Endothelial cell of umbilical vein (primary cell): ENCODE results near the gene AFDN. TPM values are rescaled to one million over a fixed set of nuclear protein-coding genes. Genes with fewer than 3 reads are reported as not detected.

Experiments
- BruUV-seq: library from RNA; stranded (reverse); fragments of 400-500 nt; replicated peaks from 2 replicates; lab custom pipeline; 2021; lab: Mats Ljungman, UMichigan
- CTCF ChIA-PET: fragments of 300-600, 350-600 bp; sonication (Branson Sonifier 250); formaldehyde crosslinking; loops from one replicate; lab custom pipeline; 2021; ENCODE audit warnings: antibody characterized with exemption, inconsistent platforms; lab: Charles Lee
- POLR2A ChIA-PET: fragments of 300-600, 350-600 bp; sonication (Branson Sonifier 250); formaldehyde crosslinking; loops from one replicate; lab custom pipeline; 2021; ENCODE audit warnings: antibody characterized with exemption, inconsistent platforms; lab: Charles Lee
- DNase-seq: peaks from one replicate; pipeline ENCODE4 v3.0.0-alpha.2; 2011; ENCODE audit warnings: low read depth, low spot score
- FAIRE-seq: peaks from 2 replicates; lab custom pipeline; 2011; peaks lifted over from hg19 to GRCh38; lab: Jason Lieb, UNC
- H2AFZ ChIP-seq: 2 replicates; pipeline ENCODE4 v1.6.0; 2012; ENCODE audit warnings: low read depth, low read length, control low read depth, inconsistent platforms
- H3K27ac ChIP-seq: 2 replicates; pipeline ENCODE4 v1.5.1; 2011; ENCODE audit warnings: low read depth, mild to moderate bottlenecking, control low read depth, low read length, moderate library complexity; ENCODE audit not compliant: insufficient read depth
- H3K27me3 ChIP-seq, 2 experiments: 2 replicates each; pipeline versions ENCODE4 v1.6.0 to v1.6.1; 2011; ENCODE audit warnings: low read length in 2 of 2, mixed read lengths in 1 of 2; ENCODE audit not compliant: control insufficient read depth in 2 of 2, insufficient read depth in 2 of 2
- H3K36me3 ChIP-seq, 2 experiments: 2 replicates in 1 of 2; 3 replicates in 1 of 2; pipeline ENCODE4 v1.5.1; 2011; ENCODE audit warnings: low read length in 2 of 2, mild to moderate bottlenecking in 1 of 2, moderate library complexity in 1 of 2; ENCODE audit not compliant: control insufficient read depth in 2 of 2, insufficient read depth in 2 of 2; ENCODE audit errors: extremely low read depth in 1 of 2
- H3K4me1 ChIP-seq: 3 replicates; pipeline ENCODE4 v1.5.1; 2011; ENCODE audit warnings: mild to moderate bottlenecking, low read length; ENCODE audit not compliant: control insufficient read depth, insufficient read depth; ENCODE audit errors: extremely low read depth
- H3K4me2 ChIP-seq: 2 replicates; pipeline ENCODE4 v1.6.1; 2011; ENCODE audit warnings: low read length, control low read depth, mixed read lengths; ENCODE audit not compliant: insufficient read depth
- H3K4me3 ChIP-seq, 3 experiments: fragments of 200-600 bp in 1 of 3; sonication (generic), shearing (Covaris generic) in 1 of 3; replicated peaks in 1 of 3; 2 replicates each; pipeline ENCODE4 v1.5.1; 2011 to 2016; ENCODE audit warnings: control low read depth in 3 of 3, low read length in 3 of 3, mild to moderate bottlenecking in 2 of 3, inconsistent platforms in 1 of 3, low read depth in 1 of 3, moderate library complexity in 1 of 3; ENCODE audit not compliant: insufficient read depth in 1 of 3
- H3K79me2 ChIP-seq: 2 replicates; pipeline ENCODE4 v1.6.0; 2012; ENCODE audit warnings: low read length, inconsistent platforms; ENCODE audit not compliant: control insufficient read depth, insufficient read depth
- H3K9ac ChIP-seq: replicated peaks from 2 replicates; pipeline ENCODE3; 2011; ENCODE audit warnings: low read length, control low read depth; ENCODE audit not compliant: insufficient read depth; ENCODE audit errors: extremely low read depth
- H3K9me1 ChIP-seq: replicated peaks from 3 replicates; pipeline ENCODE4 v1.6.0; 2011; ENCODE audit warnings: mild to moderate bottlenecking, low read length; ENCODE audit not compliant: control insufficient read depth, insufficient read depth; ENCODE audit errors: extremely low read depth
- H3K9me3 ChIP-seq: replicated peaks from 2 replicates; pipeline ENCODE4 v1.5.1; 2012; ENCODE audit warnings: low read length, inconsistent platforms; ENCODE audit not compliant: control insufficient read depth, insufficient read depth
- H4K20me1 ChIP-seq: replicated peaks from 2 replicates; pipeline ENCODE3; 2011; ENCODE audit warnings: mild to moderate bottlenecking, low read length; ENCODE audit not compliant: control insufficient read depth, insufficient read depth; ENCODE audit errors: extremely low read depth
- EZH2 ChIP-seq: IDR thresholded peaks from 2 replicates; pipeline ENCODE4 v1.6.1; 2012; ENCODE audit warnings: borderline replicate concordance, low read depth, mild to moderate bottlenecking, moderate library complexity, low read length, inconsistent platforms; ENCODE audit not compliant: severe bottlenecking
- FOS ChIP-seq: IDR thresholded peaks from 2 replicates; pipeline ENCODE4 v1.6.1; 2011; ENCODE audit warnings: mild to moderate bottlenecking, low read length, moderate library complexity, borderline replicate concordance; ENCODE audit not compliant: insufficient read depth
- GATA2 ChIP-seq: IDR thresholded peaks from 2 replicates; pipeline ENCODE4 v1.7.0; 2011; ENCODE audit warnings: low read depth, mild to moderate bottlenecking, moderate library complexity, mixed read lengths, low read length; ENCODE audit not compliant: insufficient read length, insufficient read depth
- JUN ChIP-seq: IDR thresholded peaks from 2 replicates; pipeline ENCODE4 v1.6.1; 2011; ENCODE audit warnings: borderline replicate concordance, low read depth; ENCODE audit not compliant: insufficient read length, insufficient read depth
- MYC ChIP-seq: IDR thresholded peaks from one replicate; pipeline ENCODE4 v1.6.1; 2011; ENCODE audit warnings: mild to moderate bottlenecking, low read depth, low read length
- POLR2A ChIP-seq: IDR thresholded peaks from 2 replicates; pipeline ENCODE4 v1.6.1; 2012; ENCODE audit warnings: low read depth, mild to moderate bottlenecking, control low read depth, low read length
- POLR2AphosphoS5 ChIP-seq: IDR thresholded peaks from 2 replicates; pipeline ENCODE4 v1.6.1; 2012; ENCODE audit warnings: low read depth, mild to moderate bottlenecking, control low read depth, low read length, moderate library complexity; ENCODE audit not compliant: insufficient read depth
- dilution Hi-C: fragments of 300-500 bp; cut with MboI; formaldehyde crosslinking; loops from one replicate; pipeline ENCODE4 v1.15.0; 2019; ENCODE audit warnings: low sequenced_read_pairs; ENCODE audit not compliant: extremely low pct_ligation_motif_present
- intact Hi-C: fragments of 100-400 bp; cut with micrococcal nuclease; formaldehyde crosslinking; loops from one replicate; pipeline ENCODE4 v1.10.0; 2022
- polyA plus RNA-seq, 4 experiments: library from polyadenylated mRNA; depleted of rRNA in 3 of 4; stranded (reverse) in 3 of 4; unstranded in 1 of 4; fragments of >200 nt; gene quantifications; 2 replicates each; pipeline versions ENCODE4 v1.2.1 to v1.2.3, GENCODE V29; 2011 to 2012; ENCODE audit warnings: missing spikeins in 1 of 4
- total RNA-seq: library from RNA; stranded (reverse); gene quantifications from 2 replicates; pipeline ENCODE4 v1.2.3, GENCODE V29; 2021
- TF ChIP-seq, protein P1 (sequence below), 2 donors: IDR thresholded peaks; 1 replicate in 1 of 2; 2 replicates in 1 of 2; pipeline ENCODE4 v1.5.1; 2011; ENCODE audit warnings: low read length in 2 of 2, mild to moderate bottlenecking in 2 of 2, moderate library complexity in 2 of 2, control low read depth in 1 of 2, inconsistent platforms in 1 of 2, low read depth in 1 of 2; ENCODE audit not compliant: insufficient read depth in 1 of 2; ENCODE audit errors: extremely low read depth in 1 of 2
- TF ChIP-seq, protein P2 (sequence below): IDR thresholded peaks from 2 replicates; pipeline ENCODE4 v1.6.1; 2011; ENCODE audit not compliant: insufficient read depth, insufficient read length

AFDN gene
- total and polyA plus RNA-seq, 2 donors (not counting 3 experiments of a cell fraction or from before 2014, with no cell fraction given), result 31.0 to 134 TPM

DNA sequence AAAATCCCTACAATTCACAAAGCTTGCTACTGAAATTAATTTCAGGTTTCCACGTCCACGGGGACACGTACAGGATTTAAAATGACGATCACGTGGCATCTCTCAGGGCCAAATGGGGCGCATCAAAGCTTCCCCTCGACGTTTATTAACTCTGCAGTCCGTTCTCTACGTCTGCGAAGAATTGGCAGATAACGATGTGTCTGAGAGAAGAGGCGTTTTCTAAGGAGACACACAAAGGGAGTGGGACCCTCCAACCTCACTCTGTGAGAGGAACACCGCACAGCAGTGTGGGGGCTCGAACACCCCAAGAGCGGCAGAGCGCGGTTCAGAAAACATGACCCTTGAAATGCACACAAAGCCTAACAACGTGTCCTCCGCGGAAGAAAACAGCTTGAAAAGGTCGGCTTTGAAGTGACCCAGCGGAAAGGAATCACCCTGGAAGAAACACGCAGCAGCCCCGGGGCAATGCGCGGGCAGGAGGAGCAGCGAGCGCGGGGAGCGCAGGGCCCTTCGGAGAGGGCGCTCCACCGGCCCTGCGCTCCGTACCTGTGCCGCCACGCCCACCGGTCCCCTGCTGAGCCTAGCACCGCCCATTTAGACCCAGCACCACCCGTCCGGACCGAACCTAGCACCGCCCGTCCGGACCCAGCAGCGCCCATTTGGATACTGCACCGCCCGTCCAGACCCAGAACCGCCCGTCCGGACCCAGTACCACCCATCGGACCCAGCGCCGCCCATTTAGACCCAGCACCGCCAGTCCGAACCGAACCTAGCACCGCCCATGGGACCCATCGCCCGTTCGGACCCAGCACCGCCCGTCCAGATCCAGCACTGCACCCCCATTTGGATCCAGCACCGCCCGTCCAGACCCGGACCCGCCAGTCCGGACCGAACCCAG, 1.1 kb upstream of the AFDN start:
- no TSS peak for BruUV-seq

More for the DNA sequence above, 1.1 kb upstream of the AFDN start:
- CTCF ChIA-PET, result no interaction called here
- Histone ChIP-seq H3K4me1 (peaks cover 28% of the 10 kb centered on the region), H3K36me3 (no peaks in the 10 kb centered on the region), H3K27ac (no peak overlapping the region), H3K9ac (peak overlapping the region; percentile 87), H3K4me2 (peak overlapping the region; percentile 97), H3K27me3 (no peaks in the 10 kb centered on the region), H3K79me2 (peaks cover 28% of the 10 kb centered on the region), H3K4me3 (peak overlapping the region; percentile 92 to 98 (median 97)), H3K9me1 (no peaks in the 10 kb centered on the region), H2AFZ (peak overlapping the region; percentile 100), H3K9me3 (no peaks in the 10 kb centered on the region), H4K20me1 (peaks cover 19% of the 10 kb centered on the region)
- FAIRE-seq (no peak), DNase-seq (no peak)
- intact Hi-C loops (loop anchor here (2.0 to 10.0 kb wide), 5 partner anchors 128 to 341 kb away; no protein-coding TSS in a partner anchor), dilution Hi-C loops (no loop called here)
- TF ChIP-seq POLR2A (no peak), GATA2 (no peak), EZH2 (no peak), MYC (no peak), FOS (no peak), POLR2AphosphoS5 (no peak), JUN (no peak)
- TF ChIP-seq, protein P1, sequence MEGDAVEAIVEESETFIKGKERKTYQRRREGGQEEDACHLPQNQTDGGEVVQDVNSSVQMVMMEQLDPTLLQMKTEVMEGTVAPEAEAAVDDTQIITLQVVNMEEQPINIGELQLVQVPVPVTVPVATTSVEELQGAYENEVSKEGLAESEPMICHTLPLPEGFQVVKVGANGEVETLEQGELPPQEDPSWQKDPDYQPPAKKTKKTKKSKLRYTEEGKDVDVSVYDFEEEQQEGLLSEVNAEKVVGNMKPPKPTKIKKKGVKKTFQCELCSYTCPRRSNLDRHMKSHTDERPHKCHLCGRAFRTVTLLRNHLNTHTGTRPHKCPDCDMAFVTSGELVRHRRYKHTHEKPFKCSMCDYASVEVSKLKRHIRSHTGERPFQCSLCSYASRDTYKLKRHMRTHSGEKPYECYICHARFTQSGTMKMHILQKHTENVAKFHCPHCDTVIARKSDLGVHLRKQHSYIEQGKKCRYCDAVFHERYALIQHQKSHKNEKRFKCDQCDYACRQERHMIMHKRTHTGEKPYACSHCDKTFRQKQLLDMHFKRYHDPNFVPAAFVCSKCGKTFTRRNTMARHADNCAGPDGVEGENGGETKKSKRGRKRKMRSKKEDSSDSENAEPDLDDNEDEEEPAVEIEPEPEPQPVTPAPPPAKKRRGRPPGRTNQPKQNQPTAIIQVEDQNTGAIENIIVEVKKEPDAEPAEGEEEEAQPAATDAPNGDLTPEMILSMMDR (IDR thresholded peaks at IDR 0.05; ENCODE audit: extremely low read depth in 1 of 2, insufficient read depth in 1 of 2, low read depth in 1 of 2, low read length in 2 of 2), result no peak
- TF ChIP-seq, protein P2, sequence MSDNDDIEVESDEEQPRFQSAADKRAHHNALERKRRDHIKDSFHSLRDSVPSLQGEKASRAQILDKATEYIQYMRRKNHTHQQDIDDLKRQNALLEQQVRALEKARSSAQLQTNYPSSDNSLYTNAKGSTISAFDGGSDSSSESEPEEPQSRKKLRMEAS, result no peak
- POLR2A ChIA-PET, result no interaction called here
